K562 (cell line): ENCODE measurements around the gene EEF1AKMT1. TPM values are rescaled to one million over a fixed set of nuclear protein-coding genes. Genes with fewer than 3 reads are reported as not detected.

Experiments used
- ATAC-seq: fragments of 200-7000 bp; cut with Tn5 transposase; 3 replicates; pipeline ENCODE4 v1.9.1; 2020; ENCODE audit warnings: moderate library complexity
- BruUV-seq: library from RNA; stranded (reverse); fragments of 400-500 nt; replicated peaks from 2 replicates; lab custom pipeline; 2021; lab: Mats Ljungman, UMichigan
- CTCF ChIA-PET: fragments of 300-600 bp; formaldehyde crosslinking; extraction: SDS; loops from one replicate; lab custom pipeline; 2021; ENCODE audit warnings: low intra/inter-chr PET ratio; lab: Yijun Ruan, JAX
- POLR2A ChIA-PET: fragments of 300-600, 350-650 bp; sonication (Branson Sonifier 250); formaldehyde crosslinking; extraction: SDS; loops from one replicate; lab custom pipeline; 2021; ENCODE audit warnings: antibody characterized with exemption, inconsistent platforms; lab: Yijun Ruan, JAX
- DNase-seq, 4 experiments: peaks; one replicate each; pipeline versions ENCODE4 v3.0.0 to v3.0.0-alpha.2; 2011 to 2018; ENCODE audit warnings: low spot score in 3 of 4, mixed read lengths in 3 of 4; ENCODE audit errors: extremely low read depth in 1 of 4
- FAIRE-seq: peaks from 2 replicates; lab custom pipeline; 2011; peaks lifted over from hg19 to GRCh38; lab: Jason Lieb, UNC
- H2AFZ ChIP-seq: 2 replicates; pipeline ENCODE4 v1.6.0; 2011; ENCODE audit warnings: low read depth, low read length, control low read depth, inconsistent platforms
- H3K27ac ChIP-seq: fragments of 200-600 bp; 3 replicates; pipeline ENCODE4 v1.8.0; 2011; ENCODE audit warnings: low read depth, mild to moderate bottlenecking, control low read depth, inconsistent platforms, low read length, moderate library complexity, mixed read lengths; ENCODE audit errors: extremely low read depth
- H3K27me3 ChIP-seq, 2 experiments: fragments of 300-600 bp in 1 of 2; 2 replicates in 1 of 2; 3 replicates in 1 of 2; pipeline versions ENCODE4 v1.6.0 to v1.8.0; 2011; ENCODE audit warnings: inconsistent platforms in 2 of 2, low read length in 2 of 2, mild to moderate bottlenecking in 1 of 2, mixed read lengths in 1 of 2, moderate library complexity in 1 of 2; ENCODE audit not compliant: control insufficient read depth in 2 of 2, insufficient read depth in 2 of 2
- H3K36me3 ChIP-seq: fragments of 300-600 bp; 3 replicates; pipeline ENCODE4 v1.8.0; 2011; ENCODE audit warnings: mild to moderate bottlenecking, low read length, inconsistent platforms; ENCODE audit not compliant: control insufficient read depth, insufficient read depth
- H3K4me1 ChIP-seq, 2 experiments: fragments of 200-600 bp in 1 of 2; replicated peaks in 1 of 2; 2 replicates in 1 of 2; 3 replicates in 1 of 2; pipeline versions ENCODE4 v1.5.1 to v1.8.0; 2011; ENCODE audit warnings: inconsistent platforms in 2 of 2, low read length in 2 of 2, mild to moderate bottlenecking in 1 of 2, mixed read lengths in 1 of 2, moderate library complexity in 1 of 2; ENCODE audit not compliant: control insufficient read depth in 2 of 2, insufficient read depth in 2 of 2
- H3K4me2 ChIP-seq: 2 replicates; pipeline ENCODE4 v1.6.1; 2011; ENCODE audit warnings: low read length, control low read depth, inconsistent platforms, mixed read lengths; ENCODE audit not compliant: insufficient read depth
- H3K4me3 ChIP-seq: fragments of 200-600 bp; sonication (generic), shearing (Covaris generic); 2 replicates; pipeline ENCODE4 v1.5.1; 2016; ENCODE audit warnings: control low read depth, inconsistent platforms
- H3K79me2 ChIP-seq: fragments of 200-600 bp; 3 replicates; pipeline ENCODE4 v1.8.0; 2011; ENCODE audit warnings: low read length, inconsistent platforms; ENCODE audit not compliant: control insufficient read depth, insufficient read depth
- H3K9ac ChIP-seq, 2 experiments: 2 replicates each; pipeline versions ENCODE4 v1.6.0 to v1.6.1; 2011; ENCODE audit warnings: low read depth in 2 of 2, low read length in 2 of 2, control low read depth in 1 of 2, inconsistent platforms in 1 of 2, mild to moderate bottlenecking in 1 of 2, mixed read lengths in 1 of 2; ENCODE audit not compliant: insufficient read depth in 1 of 2
- H3K9me1 ChIP-seq: one replicate; pipeline ENCODE4 v1.6.0; 2011; ENCODE audit warnings: inconsistent platforms, mild to moderate bottlenecking, low read length, moderate library complexity; ENCODE audit not compliant: control insufficient read depth, insufficient read depth
- H3K9me3 ChIP-seq: replicated peaks from 2 replicates; pipeline ENCODE4 v1.5.1; 2011; ENCODE audit warnings: low read depth, low read length, inconsistent platforms; ENCODE audit not compliant: control insufficient read depth, insufficient read depth
- H4K20me1 ChIP-seq: replicated peaks from 2 replicates; pipeline ENCODE4 v1.6.1; 2011; ENCODE audit warnings: low read length, inconsistent platforms, mixed read lengths; ENCODE audit not compliant: control insufficient read depth, insufficient read depth
- STAG1 ChIP-seq: sonication (generic); formaldehyde crosslinking; IDR thresholded peaks from 2 replicates; pipeline ENCODE4 v1.5.0; 2020; ENCODE audit warnings: missing genetic modification reagents, borderline replicate concordance
- ZNF124 ChIP-seq: sonication (generic); formaldehyde crosslinking; IDR thresholded peaks from 2 replicates; pipeline ENCODE4 v1.8.1; 2022; ENCODE audit warnings: missing genetic modification reagents
- ZNF57 ChIP-seq: fragments of 450-650 bp; formaldehyde crosslinking; IDR thresholded peaks from 2 replicates; pipeline ENCODE4 v1.4.0; 2020; ENCODE audit warnings: mild to moderate bottlenecking, moderate library complexity
- ZNF668 ChIP-seq: fragments of 250-450 bp; sonication (Bioruptor Pico); IDR thresholded peaks from 2 replicates; pipeline ENCODE4 v1.8.0; 2022; ENCODE audit warnings: mild to moderate bottlenecking, inconsistent platforms
- WGBS: fragments of 100-300 bp; shearing (Covaris generic); methylation state at CpG from one replicate; pipeline ENCODE4 v1.1.6; 2016; ENCODE audit warnings: low coverage, mixed read lengths; ENCODE audit not compliant: insufficient coverage; ENCODE audit errors: missing lambda C conversion rate; 5-methylcytosine and 5-hydroxymethylcytosine counted together
- in situ Hi-C: fragments of 300-500 bp; cut with MboI; formaldehyde crosslinking; loops from 4 replicates; pipeline ENCODE4 v1.15.0; 2018; ENCODE audit warnings: inconsistent platforms, mixed read lengths
- intact Hi-C: fragments of 100-400 bp; cut with micrococcal nuclease; formaldehyde crosslinking; loops from 2 replicates; pipeline ENCODE4 v1.14.2; 2022
- polyA plus RNA-seq, 8 experiments: library from polyadenylated mRNA; depleted of rRNA in 4 of 8; stranded (reverse) in 5 of 8; unstranded in 3 of 8; fragments of >200 nt; fragmentation: Nextera tagmentation in 2 of 8; fragmentation: Illumina TruSeq in 1 of 8; extraction: Ambion mirVana in 2 of 8; extraction: Trizol in 1 of 8; gene quantifications; 2 replicates each; pipeline versions ENCODE4 v1.2.1 to v1.2.3, GENCODE V29; 2011 to 2014; ENCODE audit warnings: inconsistent platforms in 1 of 8, missing spikeins in 1 of 8
- total RNA-seq, 7 experiments: library from RNA; depleted of rRNA in 6 of 7; stranded (reverse); fragments of >200 nt in 6 of 7; fragmentation: Illumina TruSeq in 2 of 7; extraction: Trizol in 2 of 7; gene quantifications; 2 replicates each; pipeline versions ENCODE4 v1.2.1 to v1.2.3, GENCODE V29; 2011 to 2021; ENCODE audit warnings: low replicate concordance in 1 of 7
- TF ChIP-seq, protein P1 (sequence below): IDR thresholded peaks from 2 replicates; pipeline ENCODE4 v1.6.1; 2011; ENCODE audit warnings: borderline replicate concordance, low read depth, mild to moderate bottlenecking, moderate library complexity, low read length; ENCODE audit not compliant: insufficient read depth, poor library complexity, severe bottlenecking
- TF ChIP-seq, protein P2 (sequence below): sonication (generic); formaldehyde crosslinking; IDR thresholded peaks from 2 replicates; pipeline ENCODE4 v1.8.0; 2022; ENCODE audit warnings: missing genetic modification reagents, mild to moderate bottlenecking, moderate library complexity, borderline replicate concordance
- TF ChIP-seq, protein P3 (sequence below): fragments of 450-650 bp; IDR thresholded peaks from 2 replicates; pipeline ENCODE4 v1.6.1; 2017; ENCODE audit warnings: antibody characterized with exemption

EEF1AKMT1 gene
- total and polyA plus RNA-seq, 9 of the 15 experiments (the other 6 are each of a cell fraction or from before 2014, with no cell fraction given) = 5.3 to 36.3 (median 7.9) TPM

DNA sequence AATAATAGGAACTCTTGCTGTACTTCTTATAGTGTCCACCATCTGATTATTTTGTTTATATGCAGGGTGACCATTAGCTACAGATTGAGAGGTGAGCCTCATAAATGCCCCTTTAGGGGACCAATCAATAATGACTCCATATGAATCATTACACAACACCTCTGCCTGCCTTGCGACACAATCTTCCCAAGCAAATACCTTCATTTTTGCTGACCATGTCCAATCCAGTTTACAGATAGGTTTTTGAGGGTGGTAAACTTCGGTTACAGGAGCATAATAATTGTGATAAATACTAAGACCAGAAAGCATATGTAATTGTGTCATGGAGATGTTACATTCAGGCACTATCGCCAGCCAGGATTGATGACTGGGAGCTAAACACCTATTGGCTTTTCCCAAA is 93.9 kb downstream of the EEF1AKMT1 start:
- Histone ChIP-seq H3K4me2 (no peak overlapping the region), H3K36me3 (no peaks in the 10 kb centered on the region), H3K27me3 (no peaks in the 10 kb centered on the region), H3K27ac (no peak overlapping the region), H3K9me1 (no peaks in the 10 kb centered on the region), H3K4me3 (no peak overlapping the region), H3K9me3 (no peaks in the 10 kb centered on the region), H3K9ac (no peak overlapping the region), H3K79me2 (no peaks in the 10 kb centered on the region), H3K4me1 (no peaks in the 10 kb centered on the region), H4K20me1 (no peaks in the 10 kb centered on the region), H2AFZ (no peak overlapping the region)
- ATAC-seq (no peak), FAIRE-seq (no peak), DNase-seq (no peak)
- intact Hi-C loops (no loop called here), in situ Hi-C loops (no loop called here)
- no peak for TF ChIP-seq ZNF57
- TF ChIP-seq STAG1 (CRISPR knock-in tag) = no peak
- TF ChIP-seq ZNF124 (CRISPR knock-in tag) = no peak
- TF ChIP-seq, protein P1, sequence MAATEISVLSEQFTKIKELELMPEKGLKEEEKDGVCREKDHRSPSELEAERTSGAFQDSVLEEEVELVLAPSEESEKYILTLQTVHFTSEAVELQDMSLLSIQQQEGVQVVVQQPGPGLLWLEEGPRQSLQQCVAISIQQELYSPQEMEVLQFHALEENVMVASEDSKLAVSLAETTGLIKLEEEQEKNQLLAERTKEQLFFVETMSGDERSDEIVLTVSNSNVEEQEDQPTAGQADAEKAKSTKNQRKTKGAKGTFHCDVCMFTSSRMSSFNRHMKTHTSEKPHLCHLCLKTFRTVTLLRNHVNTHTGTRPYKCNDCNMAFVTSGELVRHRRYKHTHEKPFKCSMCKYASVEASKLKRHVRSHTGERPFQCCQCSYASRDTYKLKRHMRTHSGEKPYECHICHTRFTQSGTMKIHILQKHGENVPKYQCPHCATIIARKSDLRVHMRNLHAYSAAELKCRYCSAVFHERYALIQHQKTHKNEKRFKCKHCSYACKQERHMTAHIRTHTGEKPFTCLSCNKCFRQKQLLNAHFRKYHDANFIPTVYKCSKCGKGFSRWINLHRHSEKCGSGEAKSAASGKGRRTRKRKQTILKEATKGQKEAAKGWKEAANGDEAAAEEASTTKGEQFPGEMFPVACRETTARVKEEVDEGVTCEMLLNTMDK = no peak
- TF ChIP-seq ZNF668 (CRISPR knock-in tag) = no peak
- TF ChIP-seq, protein P2, sequence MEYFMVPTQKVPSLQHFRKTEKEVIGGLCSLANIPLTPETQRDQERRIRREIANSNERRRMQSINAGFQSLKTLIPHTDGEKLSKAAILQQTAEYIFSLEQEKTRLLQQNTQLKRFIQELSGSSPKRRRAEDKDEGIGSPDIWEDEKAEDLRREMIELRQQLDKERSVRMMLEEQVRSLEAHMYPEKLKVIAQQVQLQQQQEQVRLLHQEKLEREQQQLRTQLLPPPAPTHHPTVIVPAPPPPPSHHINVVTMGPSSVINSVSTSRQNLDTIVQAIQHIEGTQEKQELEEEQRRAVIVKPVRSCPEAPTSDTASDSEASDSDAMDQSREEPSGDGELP (CRISPR knock-in tag) = no peak
- TF ChIP-seq, protein P3, sequence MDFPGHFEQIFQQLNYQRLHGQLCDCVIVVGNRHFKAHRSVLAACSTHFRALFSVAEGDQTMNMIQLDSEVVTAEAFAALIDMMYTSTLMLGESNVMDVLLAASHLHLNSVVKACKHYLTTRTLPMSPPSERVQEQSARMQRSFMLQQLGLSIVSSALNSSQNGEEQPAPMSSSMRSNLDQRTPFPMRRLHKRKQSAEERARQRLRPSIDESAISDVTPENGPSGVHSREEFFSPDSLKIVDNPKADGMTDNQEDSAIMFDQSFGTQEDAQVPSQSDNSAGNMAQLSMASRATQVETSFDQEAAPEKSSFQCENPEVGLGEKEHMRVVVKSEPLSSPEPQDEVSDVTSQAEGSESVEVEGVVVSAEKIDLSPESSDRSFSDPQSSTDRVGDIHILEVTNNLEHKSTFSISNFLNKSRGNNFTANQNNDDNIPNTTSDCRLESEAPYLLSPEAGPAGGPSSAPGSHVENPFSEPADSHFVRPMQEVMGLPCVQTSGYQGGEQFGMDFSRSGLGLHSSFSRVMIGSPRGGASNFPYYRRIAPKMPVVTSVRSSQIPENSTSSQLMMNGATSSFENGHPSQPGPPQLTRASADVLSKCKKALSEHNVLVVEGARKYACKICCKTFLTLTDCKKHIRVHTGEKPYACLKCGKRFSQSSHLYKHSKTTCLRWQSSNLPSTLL = no peak
- CTCF ChIA-PET = interaction anchor here (0.6 kb wide), 1 partner anchor 1197 kb away, joined by 4 read pairs; no protein-coding TSS in a partner anchor
- WGBS = 75% methylated on average over 3 of the region's 3 CpGs
- BruUV-seq = no TSS peak
- POLR2A ChIA-PET = no interaction called here

Other genes with a start within 250 kb of the EEF1AKMT1 start
- 2.4 and 2.6 TPM in 2 replicates for gene CRYL1, start 248.1 kb downstream of the EEF1AKMT1 start, total RNA-seq (2014; rRNA removed)
- 2.0 TPM in 2 replicates for gene CRYL1, start 248.1 kb downstream of the EEF1AKMT1 start, total RNA-seq (2014; rRNA removed; fragmentation: Illumina TruSeq; extraction: Trizol)
- gene CRYL1, start 248.1 kb downstream of the EEF1AKMT1 start, total RNA-seq (2015; rRNA removed; fragmentation: Illumina TruSeq; extraction: Trizol) = 1.5 and 1.7 TPM in 2 replicates
- gene CRYL1, start 248.1 kb downstream of the EEF1AKMT1 start, total RNA-seq (2021) = 3.1 and 3.4 TPM in 2 replicates
- gene CRYL1, start 248.1 kb downstream of the EEF1AKMT1 start, polyA plus RNA-seq (2011; rRNA removed) = 6.9 and 9.7 TPM in 2 replicates
- 3.4 and 3.7 TPM in 2 replicates for gene CRYL1, start 248.1 kb downstream of the EEF1AKMT1 start, polyA plus RNA-seq (2014; fragmentation: Illumina TruSeq; extraction: Trizol)
- 1 to 10 TPM; 1.0 to 1.8 TPM for gene CRYL1, start 248.1 kb downstream of the EEF1AKMT1 start, polyA plus RNA-seq (2014; fragmentation: Nextera tagmentation; extraction: Ambion mirVana)
- gene CRYL1, start 248.1 kb downstream of the EEF1AKMT1 start, polyA plus RNA-seq (2014; rRNA removed) = 2.7 and 5.3 TPM in 2 replicates
- gene IFT88, start 206.8 kb downstream of the EEF1AKMT1 start, total RNA-seq (2014; rRNA removed) = 9.0 and 9.3 TPM in 2 replicates
- 13.5 and 15.4 TPM in 2 replicates for gene IFT88, start 206.8 kb downstream of the EEF1AKMT1 start, total RNA-seq (2014; rRNA removed; fragmentation: Illumina TruSeq; extraction: Trizol)
- gene IFT88, start 206.8 kb downstream of the EEF1AKMT1 start, total RNA-seq (2015; rRNA removed; fragmentation: Illumina TruSeq; extraction: Trizol) = 12.0 and 12.6 TPM in 2 replicates
- 9.1 and 9.4 TPM in 2 replicates for gene IFT88, start 206.8 kb downstream of the EEF1AKMT1 start, total RNA-seq (2021)
- gene IFT88, start 206.8 kb downstream of the EEF1AKMT1 start, polyA plus RNA-seq (2011; rRNA removed) = 8.0 and 13.4 TPM in 2 replicates
- 8.0 and 9.2 TPM in 2 replicates for gene IFT88, start 206.8 kb downstream of the EEF1AKMT1 start, polyA plus RNA-seq (2014; fragmentation: Illumina TruSeq; extraction: Trizol)
- 10 to 100 TPM in 1 of 2 experiments, 1 to 10 TPM in 1; 10.0 to 13.0 TPM for gene IFT88, start 206.8 kb downstream of the EEF1AKMT1 start, polyA plus RNA-seq (2014; fragmentation: Nextera tagmentation; extraction: Ambion mirVana)
- gene IFT88, start 206.8 kb downstream of the EEF1AKMT1 start, polyA plus RNA-seq (2014; rRNA removed) = 8.3 and 11.7 TPM in 2 replicates
- gene IL17D, start 70.3 kb downstream of the EEF1AKMT1 start, total RNA-seq (2014; rRNA removed) = 0.08 TPM in 1 of 2 replicates, not detected in the other
- gene IL17D, start 70.3 kb downstream of the EEF1AKMT1 start, total RNA-seq (2014; rRNA removed; fragmentation: Illumina TruSeq; extraction: Trizol) = 0.11 TPM in 1 of 2 replicates, not detected in the other
- gene IL17D, start 70.3 kb downstream of the EEF1AKMT1 start, total RNA-seq (2015; rRNA removed; fragmentation: Illumina TruSeq; extraction: Trizol) = not detected in 2 replicates
- gene IL17D, start 70.3 kb downstream of the EEF1AKMT1 start, total RNA-seq (2021) = 0.11 and 0.13 TPM in 2 replicates
- gene IL17D, start 70.3 kb downstream of the EEF1AKMT1 start, polyA plus RNA-seq (2011; rRNA removed) = 0.04 TPM in 1 of 2 replicates, not detected in the other
- gene IL17D, start 70.3 kb downstream of the EEF1AKMT1 start, polyA plus RNA-seq (2014; fragmentation: Illumina TruSeq; extraction: Trizol) = not detected in 2 replicates
- under 1 TPM; 0.53 to 0.55 TPM for gene IL17D, start 70.3 kb downstream of the EEF1AKMT1 start, polyA plus RNA-seq (2014; fragmentation: Nextera tagmentation; extraction: Ambion mirVana)
- 0.08 TPM in 1 of 2 replicates, not detected in the other for gene IL17D, start 70.3 kb downstream of the EEF1AKMT1 start, polyA plus RNA-seq (2014; rRNA removed)
- 16.5 and 17.1 TPM in 2 replicates for gene XPO4, start 128.8 kb upstream of the EEF1AKMT1 start, total RNA-seq (2014; rRNA removed)
- 25.1 and 26.0 TPM in 2 replicates for gene XPO4, start 128.8 kb upstream of the EEF1AKMT1 start, total RNA-seq (2014; rRNA removed; fragmentation: Illumina TruSeq; extraction: Trizol)
- 19.3 and 21.4 TPM in 2 replicates for gene XPO4, start 128.8 kb upstream of the EEF1AKMT1 start, total RNA-seq (2015; rRNA removed; fragmentation: Illumina TruSeq; extraction: Trizol)
- gene XPO4, start 128.8 kb upstream of the EEF1AKMT1 start, total RNA-seq (2021) = 19.7 and 20.5 TPM in 2 replicates
- 12.9 and 19.1 TPM in 2 replicates for gene XPO4, start 128.8 kb upstream of the EEF1AKMT1 start, polyA plus RNA-seq (2011; rRNA removed)
- gene XPO4, start 128.8 kb upstream of the EEF1AKMT1 start, polyA plus RNA-seq (2014; fragmentation: Illumina TruSeq; extraction: Trizol) = 14.2 and 17.5 TPM in 2 replicates
- 1 to 10 TPM; 5.5 to 6.3 TPM for gene XPO4, start 128.8 kb upstream of the EEF1AKMT1 start, polyA plus RNA-seq (2014; fragmentation: Nextera tagmentation; extraction: Ambion mirVana)
- 11.3 and 11.8 TPM in 2 replicates for gene XPO4, start 128.8 kb upstream of the EEF1AKMT1 start, polyA plus RNA-seq (2014; rRNA removed)